NB4 (cell line): ENCODE data around the gene SLU7.

Experiments
- POLR2A ChIP-seq: IDR thresholded peaks from 2 replicates; pipeline ENCODE4 v1.6.1; 2011; ENCODE audit warnings: mild to moderate bottlenecking; ENCODE audit not compliant: insufficient read length; ENCODE audit errors: extremely low read depth
- TF ChIP-seq, protein P1 (sequence below): IDR thresholded peaks from one replicate; pipeline ENCODE4 v1.5.1; 2012; ENCODE audit warnings: low read depth, low read length

DNA sequence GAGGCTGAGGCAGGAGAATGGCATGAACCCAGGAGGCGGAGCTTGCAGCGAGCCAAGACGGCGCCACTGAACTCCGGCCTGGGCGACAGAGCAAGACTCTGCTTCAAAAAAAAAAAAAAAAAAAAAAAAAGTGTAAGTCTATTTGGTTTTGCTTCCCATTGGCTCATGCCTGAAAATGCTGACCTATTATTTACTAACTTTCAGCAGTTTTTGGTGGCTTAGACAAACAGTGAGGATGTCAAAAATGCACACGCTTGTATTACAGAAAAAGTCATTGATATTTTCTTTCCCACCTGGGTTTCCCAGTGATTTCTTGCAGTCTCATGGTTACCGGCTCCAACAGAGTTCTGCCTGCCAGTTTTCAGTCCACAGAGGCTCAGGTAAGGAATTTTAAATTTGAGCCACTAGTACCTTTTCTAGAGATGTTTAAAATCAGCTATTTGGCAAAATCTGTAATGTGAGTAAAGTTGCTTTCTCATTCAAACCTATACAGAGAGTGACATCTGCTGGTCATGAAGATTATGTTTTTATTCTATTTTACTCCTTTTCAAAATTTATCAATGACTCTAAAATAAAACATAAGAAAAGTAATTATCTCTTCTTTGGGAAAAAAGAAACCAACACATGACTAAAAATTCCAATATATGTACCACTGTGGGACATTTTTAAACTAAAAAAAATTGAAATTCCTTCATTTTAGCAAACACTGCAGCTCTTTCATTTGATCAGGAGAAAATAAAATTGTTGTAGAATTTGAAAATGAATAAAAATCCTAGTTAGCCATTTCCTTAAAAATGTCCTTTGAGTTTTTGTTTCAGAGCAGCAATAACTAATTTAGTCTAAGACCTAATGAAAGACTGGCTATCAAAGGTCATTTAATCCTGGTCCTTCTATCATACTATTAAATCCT lies 27.8 kb downstream of the SLU7 start:
- no peak for TF ChIP-seq POLR2A
- TF ChIP-seq, protein P1, sequence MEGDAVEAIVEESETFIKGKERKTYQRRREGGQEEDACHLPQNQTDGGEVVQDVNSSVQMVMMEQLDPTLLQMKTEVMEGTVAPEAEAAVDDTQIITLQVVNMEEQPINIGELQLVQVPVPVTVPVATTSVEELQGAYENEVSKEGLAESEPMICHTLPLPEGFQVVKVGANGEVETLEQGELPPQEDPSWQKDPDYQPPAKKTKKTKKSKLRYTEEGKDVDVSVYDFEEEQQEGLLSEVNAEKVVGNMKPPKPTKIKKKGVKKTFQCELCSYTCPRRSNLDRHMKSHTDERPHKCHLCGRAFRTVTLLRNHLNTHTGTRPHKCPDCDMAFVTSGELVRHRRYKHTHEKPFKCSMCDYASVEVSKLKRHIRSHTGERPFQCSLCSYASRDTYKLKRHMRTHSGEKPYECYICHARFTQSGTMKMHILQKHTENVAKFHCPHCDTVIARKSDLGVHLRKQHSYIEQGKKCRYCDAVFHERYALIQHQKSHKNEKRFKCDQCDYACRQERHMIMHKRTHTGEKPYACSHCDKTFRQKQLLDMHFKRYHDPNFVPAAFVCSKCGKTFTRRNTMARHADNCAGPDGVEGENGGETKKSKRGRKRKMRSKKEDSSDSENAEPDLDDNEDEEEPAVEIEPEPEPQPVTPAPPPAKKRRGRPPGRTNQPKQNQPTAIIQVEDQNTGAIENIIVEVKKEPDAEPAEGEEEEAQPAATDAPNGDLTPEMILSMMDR: peak; percentile 8
